ENCODE results near the gene LYRM7. TPM values are rescaled to one million over a fixed set of nuclear protein-coding genes. Genes with fewer than 3 reads are reported as not detected.

Gene LYRM7
- total RNA-seq, 5 donors from 2014 or later (not counting 1 experiment from before 2014, with no cell fraction given) = 7.5 to 17.0 (median 12.9) TPM

- Histone ChIP-seq H3K27me3 (replicated peaks in 1 of 2; ENCODE audit: control insufficient read depth in 2 of 2, extremely low read depth in 1 of 2, insufficient read depth in 2 of 2, low read length in 1 of 2) (no peaks in the 10 kb centered on the region), H3K36me3 (ENCODE audit: control insufficient read depth in 2 of 2, extremely low read depth in 1 of 2, insufficient read depth in 1 of 2, low read length in 1 of 2) (peaks cover 0 to 3% of the 10 kb centered on the region in 2 donors), H3K4me3 (ENCODE audit: control insufficient read depth in 1 of 2, extremely low read depth in 1 of 2, low read length in 1 of 2) (no peak overlapping the region), H3K27ac (ENCODE audit: low read length) (no peak overlapping the region), H3K4me1 (ENCODE audit: control insufficient read depth in 1 of 2, extremely low read depth in 1 of 2, insufficient read depth in 2 of 2, low read length in 2 of 2) (no peaks in the 10 kb centered on the region), H3K9me3 (no peaks in the 10 kb centered on the region)
- CTCF ChIA-PET = interaction anchor here in 1 of 2 donors (1.2 kb wide), 1 partner anchor 10 kb away, joined by 7 read pairs; no protein-coding TSS in a partner anchor
- Mint-ChIP-seq H3K4me1 (peaks cover 7 to 9% (median 8%) of the 10 kb centered on the region in 3 donors), H3K4me3 (no peak overlapping the region), H3K36me3 (peaks cover 17% of the 10 kb centered on the region), H3K27me3 (no peaks in the 10 kb centered on the region), H3K9me3 (no peaks in the 10 kb centered on the region), H3K27ac (no peak overlapping the region)
- no CpG with 5 or more reads among the region's 5 CpGs for WGBS (ENCODE audit: insufficient coverage)
- DNase-seq (no peak), ATAC-seq (replicated peaks in 1 of 4) (no peak)
- POLR2A ChIA-PET = interaction anchor here (0.6 kb wide), 2 partner anchors 11 to 16 kb away, joined by 3 to 8 read pairs; no protein-coding TSS in a partner anchor
Measured at GRCh38 chr5:131198625-131199024, 27.9 kb downstream of the LYRM7 start.

- H3K9me3 ChIP-seq = no peaks in the 10 kb centered on the region
- no CpG with 5 or more reads among the region's 3 CpGs for WGBS (ENCODE audit: insufficient coverage)
- ChIA-PET POLR2A (interaction anchor here in 1 of 2 donors (0.6 to 0.9 kb wide), 2 partner anchors 10 to 52 kb away, joined by 3 read pairs; no protein-coding TSS in a partner anchor), CTCF (interaction anchor here in 1 of 2 donors (1.5 kb wide), 1 partner anchor 29 kb away, joined by 3 read pairs; no protein-coding TSS in a partner anchor)
- H3K36me3 ChIP-seq (ENCODE audit: control insufficient read depth in 2 of 2, extremely low read depth in 1 of 2, insufficient read depth in 1 of 2, low read length in 1 of 2) = peaks cover 0 to 3% of the 10 kb centered on the region in 2 donors
- no peak overlapping the region for H3K4me3 Mint-ChIP-seq
- H3K36me3 Mint-ChIP-seq = peaks cover 19% of the 10 kb centered on the region
- no peaks in the 10 kb centered on the region for H3K4me1 ChIP-seq (ENCODE audit: control insufficient read depth in 1 of 2, extremely low read depth in 1 of 2, insufficient read depth in 2 of 2, low read length in 2 of 2)
- peaks cover 4 to 9% (median 5%) of the 10 kb centered on the region in 3 donors for H3K4me1 Mint-ChIP-seq
- no peak overlapping the region for H3K4me3 ChIP-seq (ENCODE audit: control insufficient read depth in 1 of 2, extremely low read depth in 1 of 2, low read length in 1 of 2)
- DNase-seq = no peak
- H3K27me3 ChIP-seq (replicated peaks in 1 of 2; ENCODE audit: control insufficient read depth in 2 of 2, extremely low read depth in 1 of 2, insufficient read depth in 2 of 2, low read length in 1 of 2) = no peaks in the 10 kb centered on the region
- no peak overlapping the region for H3K27ac ChIP-seq (ENCODE audit: low read length)
- no peaks in the 10 kb centered on the region for H3K27me3 Mint-ChIP-seq
- ATAC-seq (replicated peaks in 1 of 4) = no peak
- no peaks in the 10 kb centered on the region for H3K9me3 Mint-ChIP-seq
- H3K27ac Mint-ChIP-seq = no peak overlapping the region
Measured at GRCh38 chr5:131200560-131200959, 29.8 kb downstream of the LYRM7 start.

GRCh38 chr5:131204964-131205363, 34.2 kb downstream of the LYRM7 start:
- ChIA-PET CTCF (no interaction called here), POLR2A (interaction anchor here (0.6 to 0.7 kb wide), 2 partner anchors 58 to 129 kb away, joined by 3 to 4 read pairs; no protein-coding TSS in a partner anchor)
- Mint-ChIP-seq H3K4me1 (peaks cover 19 to 33% (median 28%) of the 10 kb centered on the region in 3 donors), H3K27ac (no peak overlapping the region), H3K36me3 (peaks cover 9% of the 10 kb centered on the region), H3K27me3 (no peaks in the 10 kb centered on the region), H3K4me3 (no peak overlapping the region), H3K9me3 (no peaks in the 10 kb centered on the region)
- Histone ChIP-seq H3K4me3 (ENCODE audit: control insufficient read depth in 1 of 2, extremely low read depth in 1 of 2, low read length in 1 of 2) (no peak overlapping the region), H3K4me1 (ENCODE audit: control insufficient read depth in 1 of 2, extremely low read depth in 1 of 2, insufficient read depth in 2 of 2, low read length in 2 of 2) (peaks cover 16 to 22% of the 10 kb centered on the region in 2 experiments), H3K9me3 (no peaks in the 10 kb centered on the region), H3K27ac (ENCODE audit: low read length) (no peak overlapping the region), H3K27me3 (replicated peaks in 1 of 2; ENCODE audit: control insufficient read depth in 2 of 2, extremely low read depth in 1 of 2, insufficient read depth in 2 of 2, low read length in 1 of 2) (no peaks in the 10 kb centered on the region), H3K36me3 (ENCODE audit: control insufficient read depth in 2 of 2, extremely low read depth in 1 of 2, insufficient read depth in 1 of 2, low read length in 1 of 2) (peaks cover 0 to 3% of the 10 kb centered on the region in 2 donors)
- WGBS (ENCODE audit: insufficient coverage) = no CpG with 5 or more reads among the region's 2 CpGs
- DNase-seq (no peak), ATAC-seq (replicated peaks in 1 of 4) (no peak)

GRCh38 chr5:131206061-131206460, 35.3 kb downstream of the LYRM7 start:
- H3K4me3 Mint-ChIP-seq = no peak overlapping the region
- H3K4me1 Mint-ChIP-seq = peaks cover 30 to 44% (median 39%) of the 10 kb centered on the region in 3 donors
- H3K27me3 Mint-ChIP-seq = no peaks in the 10 kb centered on the region
- ChIA-PET CTCF (interaction anchor here in 1 of 2 donors (0.6 kb wide), 1 partner anchor 60 kb away, joined by 4 read pairs; no protein-coding TSS in a partner anchor), POLR2A (interaction anchor here in 1 of 2 donors (0.6 kb wide), 1 partner anchor 8 kb away, joined by 3 read pairs; no protein-coding TSS in a partner anchor)
- H3K9me3 Mint-ChIP-seq = no peaks in the 10 kb centered on the region
- WGBS (ENCODE audit: insufficient coverage) = 100% methylated on average over 1 of the region's 2 CpGs
- ATAC-seq (replicated peaks in 1 of 4) (no peak), DNase-seq (no peak)
- H3K36me3 Mint-ChIP-seq = peaks cover 6% of the 10 kb centered on the region
- H3K27ac ChIP-seq (ENCODE audit: low read length) = no peak overlapping the region
- H3K9me3 ChIP-seq = no peaks in the 10 kb centered on the region
- no peaks in the 10 kb centered on the region for H3K27me3 ChIP-seq (replicated peaks in 1 of 2; ENCODE audit: control insufficient read depth in 2 of 2, extremely low read depth in 1 of 2, insufficient read depth in 2 of 2, low read length in 1 of 2)
- H3K4me1 ChIP-seq (ENCODE audit: control insufficient read depth in 1 of 2, extremely low read depth in 1 of 2, insufficient read depth in 2 of 2, low read length in 2 of 2) = peaks cover 23 to 31% of the 10 kb centered on the region in 2 experiments
- peak overlapping the region in 1 of 2 donors; percentile 8 for H3K27ac Mint-ChIP-seq
- peaks cover 0 to 3% of the 10 kb centered on the region in 2 donors for H3K36me3 ChIP-seq (ENCODE audit: control insufficient read depth in 2 of 2, extremely low read depth in 1 of 2, insufficient read depth in 1 of 2, low read length in 1 of 2)
- H3K4me3 ChIP-seq (ENCODE audit: control insufficient read depth in 1 of 2, extremely low read depth in 1 of 2, low read length in 1 of 2) = no peak overlapping the region

- Mint-ChIP-seq H3K27me3 (no peaks in the 10 kb centered on the region), H3K36me3 (peaks cover 6% of the 10 kb centered on the region), H3K27ac (peak overlapping the region; percentile 12 to 50), H3K4me1 (peaks cover 36 to 50% (median 40%) of the 10 kb centered on the region in 3 donors), H3K4me3 (no peak overlapping the region), H3K9me3 (no peaks in the 10 kb centered on the region)
- DNase-seq (no peak), ATAC-seq (replicated peaks in 1 of 4) (no peak)
- H3K36me3 ChIP-seq (ENCODE audit: control insufficient read depth in 2 of 2, extremely low read depth in 1 of 2, insufficient read depth in 1 of 2, low read length in 1 of 2) = peaks cover 0 to under 1% of the 10 kb centered on the region in 2 donors
- no peaks in the 10 kb centered on the region for H3K9me3 ChIP-seq
- no peak overlapping the region for H3K4me3 ChIP-seq (ENCODE audit: control insufficient read depth in 1 of 2, extremely low read depth in 1 of 2, low read length in 1 of 2)
- H3K27me3 ChIP-seq (replicated peaks in 1 of 2; ENCODE audit: control insufficient read depth in 2 of 2, extremely low read depth in 1 of 2, insufficient read depth in 2 of 2, low read length in 1 of 2) = no peaks in the 10 kb centered on the region
- whole genome bisulfite sequencing (ENCODE audit: insufficient coverage) = 83% methylated on average over 1 of the region's 1 CpG
- ChIA-PET CTCF (interaction anchor here in 1 of 2 donors (0.6 kb wide), 1 partner anchor 60 kb away, joined by 4 read pairs; no protein-coding TSS in a partner anchor), POLR2A (interaction anchor here in 1 of 2 donors (0.6 kb wide), 1 partner anchor 54 kb away, joined by 3 read pairs; no protein-coding TSS in a partner anchor)
- no peak overlapping the region for H3K27ac ChIP-seq (ENCODE audit: low read length)
- peaks cover 27 to 33% of the 10 kb centered on the region in 2 experiments for H3K4me1 ChIP-seq (ENCODE audit: control insufficient read depth in 1 of 2, extremely low read depth in 1 of 2, insufficient read depth in 2 of 2, low read length in 2 of 2)
Measured at GRCh38 chr5:131206772-131207171, 36.0 kb downstream of the LYRM7 start.

GRCh38 chr5:131209175-131209505, 38.4 kb downstream of the LYRM7 start:
- H3K27ac Mint-ChIP-seq = peak overlapping the region; percentile 96 to 97
- H3K4me3 Mint-ChIP-seq = peak overlapping the region; percentile 61 to 75 (median 68)
- ATAC-seq (replicated peaks in 1 of 4) (no peak), DNase-seq (no peak)
- peak overlapping the region; percentile 92 for H3K27ac ChIP-seq (ENCODE audit: low read length)
- H3K27me3 ChIP-seq (replicated peaks in 1 of 2; ENCODE audit: control insufficient read depth in 2 of 2, extremely low read depth in 1 of 2, insufficient read depth in 2 of 2, low read length in 1 of 2) = no peaks in the 10 kb centered on the region
- no peaks in the 10 kb centered on the region for H3K9me3 ChIP-seq
- no peak overlapping the region for H3K4me3 ChIP-seq (ENCODE audit: control insufficient read depth in 1 of 2, extremely low read depth in 1 of 2, low read length in 1 of 2)
- peaks cover 2% of the 10 kb centered on the region for H3K36me3 Mint-ChIP-seq
- POLR2A ChIA-PET = interaction anchor here (0.6 to 1.7 kb wide), 16 partner anchors 11 to 173 kb away, joined by 3 to 11 read pairs (median 4); partner anchors contain the start of gene CDC42SE2 (in 1 of the 2)
- CTCF ChIA-PET = interaction anchor here in 1 of 2 donors (0.6 to 1.4 kb wide), 14 partner anchors 11 to 579 kb away, joined by 3 to 7 read pairs (median 4); partner anchors contain the start of gene HINT1
- H3K36me3 ChIP-seq (ENCODE audit: control insufficient read depth in 2 of 2, extremely low read depth in 1 of 2, insufficient read depth in 1 of 2, low read length in 1 of 2) = no peaks in the 10 kb centered on the region
- no peaks in the 10 kb centered on the region for H3K27me3 Mint-ChIP-seq
- H3K9me3 Mint-ChIP-seq = no peaks in the 10 kb centered on the region
- H3K4me1 Mint-ChIP-seq = peaks cover 43 to 60% (median 47%) of the 10 kb centered on the region in 3 donors
- peaks cover 28 to 38% of the 10 kb centered on the region in 2 experiments for H3K4me1 ChIP-seq (ENCODE audit: control insufficient read depth in 1 of 2, extremely low read depth in 1 of 2, insufficient read depth in 2 of 2, low read length in 2 of 2)
- WGBS (ENCODE audit: insufficient coverage) = no CpG with 5 or more reads among the region's 1 CpG
